ENCODE data around the gene RBM28. TPM values are rescaled to one million over a fixed set of nuclear protein-coding genes. Genes with fewer than 3 reads are reported as not detected.

The RBM28 gene
- total RNA-seq, 1 experiment from 2014 or later: 49.3 TPM

DNA sequence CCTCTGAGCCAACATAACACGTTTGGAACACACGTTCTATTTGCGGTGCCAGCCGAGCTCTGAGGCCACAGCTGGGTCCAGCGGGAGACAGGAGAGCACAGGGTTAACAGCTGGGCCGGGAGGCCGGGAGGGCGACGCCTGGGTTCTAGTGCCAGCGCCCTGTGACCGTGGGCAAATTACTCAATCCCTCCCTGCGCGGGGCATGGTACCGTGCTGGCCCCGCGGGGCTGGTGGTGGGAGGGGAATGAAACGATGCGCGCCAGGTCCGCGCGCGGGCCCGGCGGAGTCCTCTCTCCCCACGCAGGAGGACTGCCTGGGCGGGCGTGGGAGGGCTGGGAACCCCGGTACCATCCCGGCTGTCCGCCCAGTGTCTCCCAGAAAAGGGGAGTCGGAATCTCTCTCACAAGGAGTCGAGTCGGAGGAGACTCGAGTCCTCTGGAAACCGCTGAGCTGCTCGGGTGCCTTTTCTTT is 72.2 kb downstream of the RBM28 start:
- no peaks in the 10 kb centered on the region for H3K27me3 Mint-ChIP-seq (ENCODE audit: unreplicated experiment)
- peak overlapping the region; percentile 48 for H3K4me3 Mint-ChIP-seq (ENCODE audit: low read depth, unreplicated experiment)
- no peaks in the 10 kb centered on the region for H3K36me3 Mint-ChIP-seq (ENCODE audit: insufficient read depth, unreplicated experiment)
- no peak for DNase-seq
- CTCF ChIA-PET: interaction anchor here (0.6 kb wide), 1 partner anchor 829 kb away, joined by 3 read pairs; no protein-coding TSS in a partner anchor
- TF ChIP-seq, protein P1, sequence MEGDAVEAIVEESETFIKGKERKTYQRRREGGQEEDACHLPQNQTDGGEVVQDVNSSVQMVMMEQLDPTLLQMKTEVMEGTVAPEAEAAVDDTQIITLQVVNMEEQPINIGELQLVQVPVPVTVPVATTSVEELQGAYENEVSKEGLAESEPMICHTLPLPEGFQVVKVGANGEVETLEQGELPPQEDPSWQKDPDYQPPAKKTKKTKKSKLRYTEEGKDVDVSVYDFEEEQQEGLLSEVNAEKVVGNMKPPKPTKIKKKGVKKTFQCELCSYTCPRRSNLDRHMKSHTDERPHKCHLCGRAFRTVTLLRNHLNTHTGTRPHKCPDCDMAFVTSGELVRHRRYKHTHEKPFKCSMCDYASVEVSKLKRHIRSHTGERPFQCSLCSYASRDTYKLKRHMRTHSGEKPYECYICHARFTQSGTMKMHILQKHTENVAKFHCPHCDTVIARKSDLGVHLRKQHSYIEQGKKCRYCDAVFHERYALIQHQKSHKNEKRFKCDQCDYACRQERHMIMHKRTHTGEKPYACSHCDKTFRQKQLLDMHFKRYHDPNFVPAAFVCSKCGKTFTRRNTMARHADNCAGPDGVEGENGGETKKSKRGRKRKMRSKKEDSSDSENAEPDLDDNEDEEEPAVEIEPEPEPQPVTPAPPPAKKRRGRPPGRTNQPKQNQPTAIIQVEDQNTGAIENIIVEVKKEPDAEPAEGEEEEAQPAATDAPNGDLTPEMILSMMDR (IDR thresholded peaks at IDR 0.05; ENCODE audit: unreplicated experiment): no peak
- intact Hi-C loops (cut with micrococcal nuclease; ENCODE audit: unreplicated experiment): no loop called here
- BruUV-seq (replicated peaks): no TSS peak
- peaks cover 10% of the 10 kb centered on the region for H3K4me1 Mint-ChIP-seq (ENCODE audit: low read depth, unreplicated experiment)
- H3K9me3 Mint-ChIP-seq (ENCODE audit: low read depth, unreplicated experiment): no peaks in the 10 kb centered on the region
- H3K27ac Mint-ChIP-seq (ENCODE audit: unreplicated experiment): no peak overlapping the region

DNA sequence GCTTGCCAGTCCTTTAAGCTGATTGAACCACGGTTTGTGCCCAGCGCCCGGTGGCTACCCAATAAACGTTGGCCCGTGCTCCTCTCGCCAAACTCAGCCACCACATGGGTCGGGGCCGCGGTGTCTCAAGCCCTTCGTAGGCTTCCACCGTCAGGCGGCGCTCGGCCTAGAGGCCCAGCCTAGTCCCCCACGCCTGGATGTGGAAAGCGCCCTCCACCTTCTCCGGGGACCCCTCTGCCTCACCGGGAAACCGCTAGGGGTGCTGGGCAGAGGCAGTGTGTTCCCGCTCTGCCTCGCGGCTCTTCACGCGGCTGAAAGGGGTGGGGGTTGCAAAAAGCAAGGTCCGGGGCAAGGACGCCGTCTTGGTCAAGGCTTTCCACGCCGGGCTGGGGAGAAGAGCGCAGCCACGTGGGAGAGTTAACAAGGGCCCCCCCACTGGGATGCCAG is 72.9 kb downstream of the RBM28 start:
- intact Hi-C loops (cut with micrococcal nuclease; ENCODE audit: unreplicated experiment): no loop called here
- Mint-ChIP-seq H3K9me3 (ENCODE audit: low read depth, unreplicated experiment) (no peaks in the 10 kb centered on the region), H3K27me3 (ENCODE audit: unreplicated experiment) (no peaks in the 10 kb centered on the region), H3K27ac (ENCODE audit: unreplicated experiment) (no peak overlapping the region), H3K4me1 (ENCODE audit: low read depth, unreplicated experiment) (peaks cover 12% of the 10 kb centered on the region), H3K36me3 (ENCODE audit: insufficient read depth, unreplicated experiment) (no peaks in the 10 kb centered on the region), H3K4me3 (ENCODE audit: low read depth, unreplicated experiment) (peak overlapping the region; percentile 48)
- TF ChIP-seq, protein P1 (IDR thresholded peaks at IDR 0.05; ENCODE audit: unreplicated experiment): no peak
- no TSS peak for BruUV-seq (replicated peaks)
- DNase-seq: no peak
- CTCF ChIA-PET: interaction anchor here (0.7 kb wide), 1 partner anchor 16 kb away, joined by 3 read pairs; no protein-coding TSS in a partner anchor

DNA sequence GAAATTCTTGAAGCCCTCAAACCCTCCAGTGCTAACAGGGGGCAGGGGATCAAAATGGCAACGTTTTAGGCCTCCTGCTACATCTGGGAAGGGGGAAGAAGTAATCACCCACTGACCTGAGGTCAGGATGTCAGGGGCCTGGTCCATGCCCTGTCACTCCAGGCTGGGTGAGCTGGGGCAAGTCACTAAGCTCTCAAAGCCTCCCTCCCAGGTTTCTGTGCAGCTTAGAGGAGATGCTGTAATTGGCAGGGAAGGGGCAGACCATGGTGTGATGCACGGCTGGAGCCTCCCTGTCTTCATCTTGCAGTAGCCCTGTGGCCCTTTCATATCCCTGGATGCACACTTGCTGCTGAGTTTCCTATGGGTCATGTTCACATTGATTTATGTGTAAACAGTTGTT is 75.5 kb downstream of the RBM28 start:
- Mint-ChIP-seq H3K27ac (ENCODE audit: unreplicated experiment) (no peak overlapping the region), H3K4me3 (ENCODE audit: low read depth, unreplicated experiment) (no peak overlapping the region), H3K36me3 (ENCODE audit: insufficient read depth, unreplicated experiment) (no peaks in the 10 kb centered on the region), H3K4me1 (ENCODE audit: low read depth, unreplicated experiment) (peaks cover 12% of the 10 kb centered on the region), H3K9me3 (ENCODE audit: low read depth, unreplicated experiment) (no peaks in the 10 kb centered on the region), H3K27me3 (ENCODE audit: unreplicated experiment) (no peaks in the 10 kb centered on the region)
- CTCF ChIA-PET: no interaction called here
- TF ChIP-seq, protein P1 (IDR thresholded peaks at IDR 0.05; ENCODE audit: unreplicated experiment): no peak
- intact Hi-C loops (cut with micrococcal nuclease; ENCODE audit: unreplicated experiment): no loop called here
- DNase-seq: no peak
- BruUV-seq (replicated peaks): no TSS peak

DNA sequence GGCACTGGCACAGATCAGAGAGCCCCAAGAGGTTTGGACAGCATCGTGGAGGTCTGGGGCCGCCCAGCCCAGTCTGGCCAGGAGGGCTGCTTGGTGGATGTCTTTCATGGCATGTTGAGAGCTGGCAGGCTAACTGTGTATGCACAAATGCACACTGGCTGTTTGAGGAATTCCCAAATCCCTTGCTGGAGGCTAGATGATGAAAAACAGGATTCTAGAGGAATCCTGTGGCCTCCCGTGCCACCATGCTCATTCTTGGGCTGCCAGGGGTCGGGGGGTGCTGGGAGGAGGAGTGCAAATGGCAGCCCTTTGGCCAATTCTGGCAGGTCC is 76.1 kb downstream of the RBM28 start:
- Mint-ChIP-seq H3K27me3 (ENCODE audit: unreplicated experiment) (no peaks in the 10 kb centered on the region), H3K9me3 (ENCODE audit: low read depth, unreplicated experiment) (no peaks in the 10 kb centered on the region), H3K27ac (ENCODE audit: unreplicated experiment) (no peak overlapping the region), H3K4me3 (ENCODE audit: low read depth, unreplicated experiment) (no peak overlapping the region), H3K4me1 (ENCODE audit: low read depth, unreplicated experiment) (peaks cover 12% of the 10 kb centered on the region), H3K36me3 (ENCODE audit: insufficient read depth, unreplicated experiment) (no peaks in the 10 kb centered on the region)
- intact Hi-C loops (cut with micrococcal nuclease; ENCODE audit: unreplicated experiment): no loop called here
- no peak for DNase-seq
- no TSS peak for BruUV-seq (replicated peaks)
- CTCF ChIA-PET: no interaction called here
- TF ChIP-seq, protein P1 (IDR thresholded peaks at IDR 0.05; ENCODE audit: unreplicated experiment): no peak
